ENCODE results near the gene ZNF3.
"Not testable (repeated sequence)": the region's sequence is repeated elsewhere in the genome, so short reads cannot be mapped to it uniquely, and the experiment has no call there.

ZNF3 gene

GRCh38 chr7:100081535-100082102 is at the start of gene ZNF3:
Gene ZNF3 (minus strand): TSS chr7:100081723. CDS start chr7:100077357, 4,366 bp downstream.
- DNase-seq = peak; percentile 99

DNA sequence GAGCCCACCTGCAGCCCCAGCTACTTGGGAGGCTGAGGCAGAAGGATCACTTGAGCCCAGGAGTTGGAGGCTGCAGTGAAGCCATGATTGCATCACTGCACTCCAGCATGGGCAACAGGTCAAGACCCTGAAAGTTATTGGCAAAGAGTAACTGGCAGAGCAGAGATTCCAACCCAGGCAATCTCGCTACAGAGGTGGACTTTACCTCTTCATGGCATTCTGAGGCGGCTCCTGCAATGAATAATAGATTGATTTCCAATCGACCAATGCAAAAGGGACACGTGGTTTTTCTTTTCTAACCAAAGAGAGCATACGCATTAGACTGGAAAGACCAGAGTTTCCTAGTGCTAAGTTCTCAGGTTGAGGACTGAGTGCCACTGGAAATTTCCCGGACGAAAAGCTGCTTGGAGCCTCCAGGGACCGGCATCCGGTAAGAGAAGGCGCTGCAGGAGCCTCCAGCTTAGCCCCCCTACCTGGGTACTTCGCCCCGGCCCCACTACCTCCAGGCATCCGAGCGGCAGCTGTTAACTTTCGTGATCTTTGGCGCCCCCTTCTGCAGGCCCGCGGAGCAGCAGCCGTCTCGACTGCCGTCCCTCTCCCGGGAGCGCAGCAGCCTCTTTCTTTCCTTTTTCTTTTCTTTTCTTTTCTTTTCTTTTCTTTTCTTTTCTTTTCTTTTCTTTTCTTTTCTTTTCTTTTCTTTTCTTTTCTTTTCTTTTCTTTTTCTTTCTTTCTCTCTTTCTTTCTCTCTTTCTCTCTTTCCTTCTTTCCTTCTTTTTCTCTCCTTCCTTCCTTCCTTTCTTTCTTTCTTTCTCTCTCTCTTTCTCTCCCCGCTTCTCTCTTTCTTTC is 49.3 kb upstream of the ZNF3 start:
- peak; percentile 64 for DNase-seq

DNA sequence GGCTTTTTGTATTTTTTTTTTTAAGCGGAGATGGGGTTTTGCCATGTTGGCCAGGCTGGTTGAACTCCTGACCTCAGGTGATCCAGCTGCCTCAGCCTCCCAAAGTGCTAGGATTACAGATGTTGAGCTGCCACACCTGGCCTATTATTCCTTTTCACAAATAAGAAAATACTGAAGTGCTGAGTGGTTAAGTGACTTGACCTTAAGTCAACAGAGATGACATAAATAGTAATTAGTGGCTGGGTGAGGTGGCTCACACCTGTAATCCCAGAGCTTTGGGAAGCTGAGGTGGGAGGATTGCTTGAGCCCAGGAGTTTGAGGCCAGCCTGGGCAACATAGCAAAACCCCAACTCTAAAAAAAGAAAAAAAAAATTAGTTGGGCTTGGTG is 48.7 kb upstream of the ZNF3 start:
- not testable (repeated sequence) for DNase-seq

GRCh38 chr7:100128637-100128963 is 47.1 kb upstream of the ZNF3 start:
- no peak for DNase-seq

- no peak for DNase-seq
These were observed 46.5 kb upstream of the ZNF3 start for GRCh38 chr7:100127866-100128636.

DNA sequence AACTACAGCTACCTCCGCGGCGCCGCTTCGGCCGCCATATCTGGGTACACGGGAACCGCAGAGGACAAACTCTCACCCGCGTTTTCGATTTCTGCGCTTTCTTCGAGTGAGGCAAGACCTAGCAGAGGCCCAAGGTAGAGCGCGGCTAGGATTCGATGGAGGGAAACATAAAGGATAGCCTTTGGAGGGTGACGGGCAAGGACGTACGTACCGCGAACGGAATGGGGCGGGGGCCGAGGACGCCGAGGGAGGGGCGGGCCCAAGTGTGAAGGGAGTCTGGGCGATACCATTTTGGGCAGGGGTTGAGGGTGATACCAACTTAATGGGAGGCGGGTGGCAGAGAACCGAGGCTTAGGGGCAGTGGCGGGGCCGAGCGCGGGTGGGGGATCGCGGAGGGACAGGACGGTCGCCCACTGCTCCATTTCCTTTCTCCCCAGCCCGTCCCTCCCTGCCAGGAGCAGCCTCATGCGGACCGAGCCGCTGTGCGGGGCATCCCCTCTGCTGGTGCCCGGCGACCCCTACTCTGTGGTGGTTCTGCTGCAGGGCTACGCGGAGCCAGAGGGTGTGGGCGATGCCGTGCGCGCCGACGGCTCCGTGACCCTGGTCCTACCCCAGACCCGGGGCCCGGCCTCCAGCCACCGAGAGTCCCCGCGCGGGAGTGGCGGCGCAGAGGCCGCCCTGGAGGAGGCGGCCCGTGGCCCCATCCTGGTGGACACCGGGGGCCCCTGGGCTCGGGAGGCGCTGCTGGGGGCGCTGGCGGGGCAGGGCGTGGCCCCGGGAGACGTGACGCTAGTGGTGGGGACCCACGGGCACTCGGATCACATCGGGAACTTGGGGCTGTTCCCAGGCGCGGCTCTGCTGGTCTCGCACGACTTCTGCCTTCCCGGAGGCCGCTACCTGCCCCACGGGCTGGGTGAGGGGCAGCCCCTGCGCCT is 45.7 kb upstream of the ZNF3 start, which contains the start of gene MBLAC1:
TSS of gene MBLAC1 (plus strand) at position 37 of the 935 bp plus-strand sequence. CDS start at position 466, 429 bp downstream.
- DNase-seq = peak; percentile 82

DNA sequence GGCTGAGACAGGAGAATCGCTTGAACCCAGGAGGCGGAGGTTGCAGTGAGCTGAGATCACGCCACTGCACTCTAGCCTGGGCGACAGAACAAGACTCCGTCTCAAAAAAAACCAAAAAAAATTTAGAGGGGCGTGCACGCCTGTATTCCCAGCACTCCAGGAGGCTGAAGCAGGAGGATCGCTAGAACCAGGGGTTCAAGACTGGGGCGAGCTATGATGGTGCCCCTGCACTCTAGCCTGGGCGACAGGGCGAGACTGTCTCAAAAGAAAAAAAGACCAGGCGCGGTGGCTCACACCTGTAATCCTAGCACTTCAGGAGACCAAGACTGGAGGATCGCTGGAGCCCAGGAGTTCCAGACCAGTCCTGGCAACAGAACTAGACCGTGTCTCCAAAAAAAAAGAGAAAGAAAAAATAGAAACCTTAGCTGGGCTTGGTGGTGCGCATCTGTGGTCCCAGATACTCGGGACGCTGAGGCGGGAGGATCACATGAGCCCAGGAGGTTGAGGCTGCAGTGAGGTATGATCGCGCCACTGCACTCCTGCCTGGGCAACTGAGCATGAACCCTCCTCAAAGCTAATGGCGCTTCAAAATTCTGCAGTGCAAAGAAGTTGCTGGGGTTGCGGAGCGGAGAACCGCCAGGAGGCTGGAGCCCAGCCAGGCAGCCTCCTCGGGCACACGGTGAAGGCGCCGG is 44.9 kb upstream of the ZNF3 start:
- DNase-seq = no peak

DNA sequence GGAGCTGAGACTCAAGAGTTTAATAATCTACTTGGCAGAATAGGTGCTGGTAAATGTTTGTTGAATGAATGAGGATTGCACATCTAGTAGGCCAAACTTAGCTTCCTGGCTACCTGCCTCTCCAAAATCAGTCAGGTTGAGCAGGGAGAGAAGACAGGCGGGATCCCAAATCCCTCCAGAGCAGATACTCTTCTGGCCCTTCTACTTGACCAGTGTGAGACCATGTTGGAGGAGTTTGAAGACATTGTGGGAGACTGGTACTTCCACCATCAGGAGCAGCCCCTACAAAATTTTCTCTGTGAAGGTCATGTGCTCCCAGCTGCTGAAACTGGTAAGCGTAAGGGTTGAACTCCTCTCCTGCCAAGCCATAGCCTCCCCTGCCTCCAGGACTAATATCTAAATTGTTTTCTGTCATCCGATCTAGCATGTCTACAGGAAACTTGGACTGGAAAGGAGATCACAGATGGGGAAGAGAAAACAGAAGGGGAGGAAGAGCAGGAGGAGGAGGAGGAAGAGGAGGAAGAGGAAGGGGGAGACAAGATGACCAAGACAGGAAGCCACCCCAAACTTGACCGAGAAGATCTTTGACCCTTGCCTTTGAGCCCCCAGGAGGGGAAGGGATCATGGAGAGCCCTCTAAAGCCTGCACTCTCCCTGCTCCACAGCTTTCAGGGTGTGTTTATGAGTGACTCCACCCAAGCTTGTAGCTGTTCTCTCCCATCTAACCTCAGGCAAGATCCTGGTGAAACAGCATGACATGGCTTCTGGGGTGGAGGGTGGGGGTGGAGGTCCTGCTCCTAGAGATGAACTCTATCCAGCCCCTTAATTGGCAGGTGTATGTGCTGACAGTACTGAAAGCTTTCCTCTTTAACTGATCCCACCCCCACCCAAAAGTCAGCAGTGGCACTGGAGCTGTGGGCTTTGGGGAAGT is 43.0 kb upstream of the ZNF3 start:
- DNase-seq = no peak

DNA sequence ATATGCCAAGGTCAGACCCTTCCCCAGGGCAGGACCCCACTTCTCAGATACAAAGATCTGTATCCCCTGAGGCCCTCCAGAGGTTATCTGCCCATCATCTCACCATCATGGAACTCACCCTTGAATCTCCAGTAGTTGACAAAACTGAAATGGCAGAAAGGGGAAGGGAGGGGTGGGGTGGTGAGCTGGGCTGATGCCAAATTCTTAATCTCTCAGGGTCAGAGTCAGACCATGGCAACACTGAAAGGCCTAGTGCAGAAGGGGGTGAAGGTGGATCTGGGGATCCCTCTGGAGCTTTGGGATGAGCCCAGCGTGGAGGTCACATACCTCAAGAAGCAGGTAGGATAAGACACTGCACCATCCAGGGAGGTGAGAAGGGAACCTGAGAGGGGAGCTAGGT is 41.0 kb upstream of the ZNF3 start:
- DNase-seq = no peak

DNA sequence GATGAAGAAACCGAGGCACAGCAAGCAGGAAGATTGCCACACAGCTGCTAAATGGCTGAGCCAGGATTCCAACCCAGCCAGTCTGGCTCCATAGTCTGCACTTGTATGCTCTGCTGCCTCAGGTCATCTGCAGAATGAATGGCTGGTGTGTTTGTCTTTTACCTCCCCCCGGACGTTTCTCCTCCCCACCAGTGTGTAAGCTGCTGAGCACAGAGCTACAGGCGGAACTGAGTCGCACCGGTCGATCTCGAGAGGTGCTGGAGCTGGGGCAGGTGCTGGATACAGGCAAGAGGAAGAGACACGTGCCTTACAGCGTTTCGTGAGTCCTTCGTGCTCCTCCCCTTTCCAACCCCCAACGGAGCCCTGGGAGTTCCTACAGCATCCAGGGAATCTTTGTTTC is 40.5 kb upstream of the ZNF3 start:
- DNase-seq = no peak

DNA sequence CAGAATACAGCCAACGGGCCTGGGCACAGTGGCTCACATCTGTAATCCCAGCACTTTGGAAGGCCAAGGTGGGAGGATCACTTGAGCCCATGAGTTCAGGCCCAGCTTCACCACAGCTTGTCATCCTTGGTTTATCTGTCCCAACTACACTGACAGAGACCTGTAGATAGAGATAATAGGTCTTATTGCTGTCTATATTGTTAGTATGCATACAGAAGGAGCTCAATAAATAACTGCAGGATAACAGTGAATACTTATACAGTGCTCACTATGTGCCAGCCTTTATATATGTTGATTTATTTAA is 39.2 kb upstream of the ZNF3 start:
- DNase-seq = no peak

DNA sequence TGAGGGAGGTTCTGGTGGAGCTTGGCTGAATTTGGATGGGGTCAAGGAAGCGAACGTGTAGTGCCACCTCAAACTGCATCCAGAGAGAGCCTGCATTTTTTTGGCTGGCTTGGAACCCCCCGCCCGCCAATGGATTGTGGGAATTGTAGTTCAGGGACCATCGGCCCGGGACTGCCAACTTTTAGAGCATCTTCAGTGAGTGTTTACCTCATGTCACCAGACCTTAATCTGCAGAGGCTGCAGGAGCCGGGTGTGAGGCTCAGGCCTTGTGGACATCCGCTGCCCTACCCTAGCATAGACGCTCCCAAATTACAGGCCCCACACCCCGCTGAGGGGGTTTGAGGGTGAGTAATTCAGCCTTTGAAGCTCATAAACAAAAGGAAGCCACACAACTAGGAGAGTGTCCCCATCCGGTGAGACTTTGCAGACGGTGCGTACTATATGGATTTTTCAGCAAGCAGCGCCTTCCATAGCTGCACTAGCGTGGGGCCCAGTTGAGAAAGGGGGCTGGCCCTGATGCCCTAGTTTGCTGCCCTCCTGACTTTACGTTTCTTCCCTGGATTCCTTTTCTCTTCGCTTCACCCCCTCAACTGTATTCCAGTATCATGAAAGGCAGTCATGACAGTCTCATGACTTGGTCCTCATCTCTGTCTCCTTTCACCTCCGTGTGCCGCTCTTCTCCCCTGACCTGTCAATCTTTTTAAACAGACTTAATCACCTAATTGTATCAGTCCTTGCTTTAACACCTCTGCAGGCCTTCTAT is 38.6 kb upstream of the ZNF3 start:
- no peak for DNase-seq

DNA sequence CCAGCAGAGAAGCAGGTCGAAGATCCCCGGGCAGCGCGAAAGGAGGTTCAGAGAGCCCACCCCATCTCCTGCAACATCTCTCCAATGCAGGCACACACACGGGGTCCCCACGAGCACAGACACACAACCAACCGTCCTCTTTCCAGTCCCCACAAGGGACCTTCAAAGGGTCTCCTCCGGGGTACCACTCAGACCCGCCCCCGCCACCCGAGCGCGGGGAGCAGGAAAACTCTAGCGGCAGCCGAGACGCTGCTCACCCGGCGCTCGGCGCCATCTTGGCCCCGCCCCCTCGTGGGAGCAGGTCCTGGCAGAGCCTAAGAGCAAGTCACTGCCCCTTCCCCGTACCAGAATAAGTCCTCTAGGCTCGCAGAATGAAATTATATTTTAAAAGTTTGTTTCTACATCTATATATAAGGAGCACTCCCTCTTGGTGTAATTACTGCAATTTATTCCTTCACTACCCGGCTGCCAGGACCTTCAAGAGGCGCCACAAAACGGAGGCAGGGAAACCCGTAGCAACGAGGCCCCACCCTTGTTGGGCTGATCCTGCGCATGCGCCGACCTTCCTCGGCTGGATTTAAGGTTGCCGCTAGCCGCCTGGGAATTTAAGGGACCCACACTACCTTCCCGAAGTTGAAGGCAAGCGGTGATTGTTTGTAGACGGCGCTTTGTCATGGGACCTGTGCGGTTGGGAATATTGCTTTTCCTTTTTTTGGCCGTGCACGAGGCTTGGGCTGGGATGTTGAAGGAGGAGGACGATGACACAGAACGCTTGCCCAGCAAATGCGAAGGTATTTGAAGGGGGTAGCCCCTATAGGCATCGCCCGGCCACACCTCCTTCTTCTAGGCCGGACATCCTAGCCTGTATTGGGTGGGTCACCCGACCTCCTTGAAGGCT is 37.8 kb upstream of the ZNF3 start, which contains the start of the genes CNPY4 and TAF6:
TSS of gene CNPY4 (plus strand) at position 563 of the 898 bp plus-strand sequence. CDS start at position 674, 111 bp downstream.
TSS of gene TAF6 (minus strand) at position 287 of the 898 bp plus-strand sequence. CDS start 5,149 bp downstream, outside the sequence.
- peak; percentile 94 for DNase-seq

- no peak for DNase-seq
These were observed 37.0 kb upstream of the ZNF3 start for GRCh38 chr7:100118388-100119071.

GRCh38 chr7:100115026-100115425 is 33.5 kb upstream of the ZNF3 start:
- no peak for DNase-seq

- no peak for DNase-seq
These were observed 30.4 kb upstream of the ZNF3 start for GRCh38 chr7:100111914-100112313.

DNA sequence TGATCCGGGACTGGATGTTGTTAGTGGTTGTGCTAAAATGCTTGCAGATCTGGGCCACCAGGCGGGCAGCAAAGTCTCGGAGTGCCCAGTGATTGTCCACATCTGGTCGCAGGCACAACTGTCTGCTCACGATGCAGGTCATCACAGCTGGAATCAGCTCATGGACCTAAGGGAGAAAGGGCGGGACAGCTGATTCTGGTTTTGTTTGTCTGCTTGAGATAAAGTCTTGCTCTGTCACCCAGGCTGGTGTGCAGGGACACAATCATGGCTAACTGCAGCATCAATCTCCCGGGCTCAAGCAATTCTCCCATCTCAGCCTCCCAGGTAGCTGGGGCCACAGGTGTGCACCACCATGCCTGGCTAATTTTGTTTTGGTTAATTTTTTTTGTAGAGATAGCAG is 29.6 kb upstream of the ZNF3 start:
- DNase-seq = no peak

- no peak for DNase-seq
These were observed 28.1 kb upstream of the ZNF3 start for GRCh38 chr7:100109521-100110163.

All from inflammatory macrophage treated with lipopolysaccharide for 4 hours (primary cell).